Body of pancreas (tissue), 4 donors: ENCODE results near the gene SLC17A8.

ENCODE experiments used
- CTCF ChIP-seq, 7 experiments: fragments of 450-650 bp in 4 of 7; fragments of 200-600 bp in 3 of 7; sonication (generic) in 3 of 7; IDR thresholded peaks; one replicate each; pipeline ENCODE4 v1.5.1; 2016 to 2019; ENCODE audit warnings: antibody characterized with exemption in 7 of 7
- POLR2A ChIP-seq, 3 donors: fragments of 450-650 bp; IDR thresholded peaks; one replicate each; pipeline ENCODE4 v1.6.1; 2016; ENCODE audit warnings: antibody characterized with exemption in 3 of 3, mild to moderate bottlenecking in 2 of 3

GRCh38 chr12:100329800-100330199 is 27.1 kb upstream of the SLC17A8 start:
- no peak for TF ChIP-seq CTCF (IDR thresholded peaks at IDR 0.05)
- TF ChIP-seq POLR2A (IDR thresholded peaks at IDR 0.05): no peak
